HCT116 (cell line): ENCODE results near the gene PWWP2B. TPM values are rescaled to one million over a fixed set of nuclear protein-coding genes. Genes with fewer than 3 reads are reported as not detected.

ENCODE experiments used
- ATAC-seq: fragments of 200-7000 bp; cut with Tn5 transposase; 2 replicates; pipeline ENCODE4 v1.9.1; 2020; ENCODE audit warnings: mild to moderate bottlenecking, moderate library complexity
- BruUV-seq: library from RNA; stranded (reverse); fragments of 400-500 nt; replicated peaks from 2 replicates; lab custom pipeline; 2021; lab: Mats Ljungman, UMichigan
- CTCF ChIA-PET: fragments of 300-600 bp; sonication (Branson Sonifier 250); formaldehyde crosslinking; loops from one replicate; lab custom pipeline; 2021; ENCODE audit warnings: antibody characterized with exemption; lab: Charles Lee
- POLR2A ChIA-PET: fragments of 300-600, 350-600 bp; sonication (Branson Sonifier 250); formaldehyde crosslinking; loops from one replicate; lab custom pipeline; 2021; ENCODE audit warnings: antibody characterized with exemption; lab: Charles Lee
- RAD21 ChIA-PET, 2 experiments: fragments of 300-600 bp; sonication (Branson Sonifier 250); formaldehyde crosslinking; loops; one replicate each; lab custom pipeline; 2023; ENCODE audit warnings: low total read pairs in 2 of 2; ENCODE audit not compliant: uncharacterized antibody in 2 of 2, unreplicated experiment in 2 of 2, low non-redundant PET in 1 of 2; lab: Charles Lee
- DNase-seq: peaks from one replicate; pipeline ENCODE4 v3.0.0-alpha.2; 2010; ENCODE audit warnings: low read depth, low spot score
- H2AFZ ChIP-seq: fragments of 200-600 bp; shearing (Covaris generic), sonication (generic); 2 replicates; pipeline ENCODE4 v1.6.1; 2017; ENCODE audit warnings: low read depth, mixed run types, mixed read lengths, antibody characterized with exemption, low read length; ENCODE audit not compliant: poor library complexity, severe bottlenecking
- H3K27ac ChIP-seq: 2 replicates; pipeline ENCODE4 v1.5.1; 2012; ENCODE audit warnings: low read depth, low read length
- H3K27me3 ChIP-seq: fragments of 200-600 bp; sonication (generic); 2 replicates; pipeline ENCODE4 v1.6.1; 2016; ENCODE audit warnings: mixed run types, low read length, mixed read lengths; ENCODE audit not compliant: insufficient read depth
- H3K36me3 ChIP-seq, 2 experiments: fragments of 200-500 bp in 1 of 2; fragments of 200-600 bp in 1 of 2; sonication (Bioruptor generic) in 1 of 2; sonication (generic) in 1 of 2; 2 replicates each; pipeline versions ENCODE4 v1.5.1 to v1.6.1; 2014 to 2016; ENCODE audit warnings: low read length in 2 of 2, inconsistent platforms in 1 of 2, mixed read lengths in 1 of 2, mixed run types in 1 of 2; ENCODE audit not compliant: insufficient read depth in 2 of 2, control insufficient read depth in 1 of 2
- H3K4me1 ChIP-seq, 2 experiments: fragments of 200-600 bp in 1 of 2; sonication (generic) in 1 of 2; 2 replicates each; pipeline versions ENCODE4 v1.5.1 to v1.6.1; 2012 to 2017; ENCODE audit warnings: low read length in 2 of 2, inconsistent platforms in 1 of 2, mild to moderate bottlenecking in 1 of 2, mixed read lengths in 1 of 2, mixed run types in 1 of 2, moderate library complexity in 1 of 2; ENCODE audit not compliant: insufficient read depth in 2 of 2, control insufficient read depth in 1 of 2
- H3K4me2 ChIP-seq: fragments of 200-600 bp; sonication (generic); 2 replicates; pipeline ENCODE4 v1.6.1; 2017; ENCODE audit warnings: mixed run types, low read length, mixed read lengths
- H3K4me3 ChIP-seq, 2 experiments: fragments of 200-600 bp in 1 of 2; sonication (generic) in 1 of 2; replicated peaks in 1 of 2; 2 replicates each; pipeline ENCODE4 v1.5.1; 2011 to 2016; ENCODE audit warnings: low read length in 2 of 2, control low read depth in 1 of 2, low read depth in 1 of 2, mild to moderate bottlenecking in 1 of 2, mixed read lengths in 1 of 2, mixed run types in 1 of 2
- H3K79me2 ChIP-seq: fragments of 200-600 bp; sonication (generic); 2 replicates; pipeline ENCODE4 v1.6.1; 2017; ENCODE audit warnings: mild to moderate bottlenecking, mixed run types, low read length, moderate library complexity, mixed read lengths; ENCODE audit not compliant: insufficient read depth
- H3K9ac ChIP-seq: fragments of 200-600 bp; sonication (generic); 2 replicates; pipeline ENCODE4 v1.6.1; 2016; ENCODE audit warnings: low read length, mixed read lengths
- H3K9me2 ChIP-seq: fragments of 200-600 bp; sonication (generic), shearing (Covaris generic); 2 replicates; pipeline ENCODE4 v1.6.1; 2017; ENCODE audit warnings: mixed run types, mild to moderate bottlenecking, moderate library complexity; ENCODE audit not compliant: insufficient read depth
- H3K9me3 ChIP-seq, 2 experiments: fragments of 200-500 bp in 1 of 2; fragments of 200-600 bp in 1 of 2; sonication (Bioruptor generic) in 1 of 2; sonication (generic) in 1 of 2; 2 replicates each; pipeline ENCODE4 v1.6.1; 2014 to 2017; ENCODE audit warnings: low read length in 2 of 2, mixed read lengths in 2 of 2, inconsistent platforms in 1 of 2, low read depth in 1 of 2, mild to moderate bottlenecking in 1 of 2, mixed run types in 1 of 2, moderate library complexity in 1 of 2; ENCODE audit not compliant: control insufficient read depth in 1 of 2, insufficient read depth in 1 of 2
- H4K20me1 ChIP-seq: fragments of 200-600 bp; sonication (generic), shearing (Covaris generic); 2 replicates; pipeline ENCODE4 v1.6.1; 2017; ENCODE audit warnings: mixed run types, mild to moderate bottlenecking, moderate library complexity; ENCODE audit not compliant: insufficient read depth
- CBX3 ChIP-seq: IDR thresholded peaks from 2 replicates; pipeline ENCODE4 v1.6.1; 2012; ENCODE audit warnings: low read depth
- CEBPB ChIP-seq: IDR thresholded peaks from 2 replicates; pipeline ENCODE4 v1.6.1; 2012; ENCODE audit warnings: low read depth
- EGR1 ChIP-seq: IDR thresholded peaks from 2 replicates; pipeline ENCODE4 v1.6.1; 2012; ENCODE audit warnings: low read depth
- FOSL1 ChIP-seq: IDR thresholded peaks from 2 replicates; pipeline ENCODE4 v1.6.1; 2012; ENCODE audit warnings: low read depth
- POLR2AphosphoS5 ChIP-seq: IDR thresholded peaks from 2 replicates; pipeline ENCODE4 v1.6.1; 2011; ENCODE audit warnings: mild to moderate bottlenecking, low read depth, low read length, moderate library complexity
- RAD21 ChIP-seq: IDR thresholded peaks from 2 replicates; pipeline ENCODE4 v1.6.1; 2012; ENCODE audit warnings: low read depth, mild to moderate bottlenecking
- SIN3A ChIP-seq: IDR thresholded peaks from 2 replicates; pipeline ENCODE4 v1.6.1; 2012; ENCODE audit warnings: low read depth
- SRF ChIP-seq: IDR thresholded peaks from 2 replicates; pipeline ENCODE4 v1.6.1; 2012; ENCODE audit warnings: low read depth
- YY1 ChIP-seq: IDR thresholded peaks from 2 replicates; pipeline ENCODE4 v1.6.1; 2011; ENCODE audit warnings: low read length, low read depth, moderate library complexity, mild to moderate bottlenecking; ENCODE audit not compliant: insufficient replicate concordance; ENCODE audit errors: extremely low read depth
- ZFX ChIP-seq: fragments of 450-650 bp; IDR thresholded peaks from 2 replicates; pipeline ENCODE4 v1.6.1; 2017
- intact Hi-C: fragments of 100-400 bp; cut with micrococcal nuclease; formaldehyde crosslinking; loops from 2 replicates; pipeline ENCODE4 v1.10.0; 2022
- total RNA-seq: library from RNA; stranded (reverse); gene quantifications from one replicate; pipeline ENCODE4 v1.2.1, GENCODE V29; 2021; ENCODE audit not compliant: unreplicated experiment
- TF ChIP-seq, protein P1 (sequence below), 3 experiments: fragments of 200-600 bp in 1 of 3; sonication (generic) in 1 of 3; IDR thresholded peaks in 2 of 3; conservative IDR thresholded peaks in 1 of 3; 2 replicates each; pipeline ENCODE4 v1.5.1; 2012 to 2017; ENCODE audit warnings: low read depth in 2 of 3, low read length in 2 of 3, antibody characterized with exemption in 1 of 3, borderline replicate concordance in 1 of 3, control low read depth in 1 of 3, mild to moderate bottlenecking in 1 of 3, mixed read lengths in 1 of 3, mixed run types in 1 of 3, moderate library complexity in 1 of 3; ENCODE audit not compliant: insufficient read depth in 1 of 3

The PWWP2B gene
- total RNA-seq, 1 experiment from 2014 or later, result 13.9 TPM

DNA sequence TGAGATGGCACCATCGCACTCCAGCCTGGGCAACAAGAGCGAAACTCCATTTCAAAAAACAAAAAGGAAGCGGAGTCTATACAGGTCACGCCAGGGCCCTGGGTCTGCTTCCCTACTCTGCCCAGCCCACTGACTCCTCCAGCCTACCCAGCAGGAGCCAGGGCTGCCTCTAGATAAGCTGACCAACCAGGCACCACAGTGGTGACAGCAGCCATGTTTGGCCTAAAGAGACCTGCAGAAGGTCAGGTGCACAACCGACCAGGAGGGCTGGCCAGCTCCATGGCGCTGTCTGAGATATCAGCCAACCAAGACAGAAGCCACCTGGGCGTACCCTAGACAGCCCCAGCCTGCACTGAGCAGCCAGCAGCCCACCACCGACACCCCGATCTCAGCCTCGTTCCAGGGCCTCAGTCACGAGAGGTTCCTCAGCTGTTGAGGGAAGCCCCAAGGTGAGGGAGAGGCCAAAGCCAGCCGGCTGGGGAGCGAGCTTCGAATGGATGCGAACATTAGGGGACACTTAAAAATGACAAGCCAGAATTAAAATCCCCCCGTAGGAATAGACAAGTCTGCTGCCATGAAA, 24.4 kb upstream of the PWWP2B start:
- RAD21 ChIA-PET, result no interaction called here
- DNase-seq, result no peak
- peaks cover 3 to 6% of the 10 kb centered on the region in 2 experiments; a peak in 3 of 4 replicates for H3K4me1 ChIP-seq
- BruUV-seq, result no TSS peak
- TF ChIP-seq, protein P1, sequence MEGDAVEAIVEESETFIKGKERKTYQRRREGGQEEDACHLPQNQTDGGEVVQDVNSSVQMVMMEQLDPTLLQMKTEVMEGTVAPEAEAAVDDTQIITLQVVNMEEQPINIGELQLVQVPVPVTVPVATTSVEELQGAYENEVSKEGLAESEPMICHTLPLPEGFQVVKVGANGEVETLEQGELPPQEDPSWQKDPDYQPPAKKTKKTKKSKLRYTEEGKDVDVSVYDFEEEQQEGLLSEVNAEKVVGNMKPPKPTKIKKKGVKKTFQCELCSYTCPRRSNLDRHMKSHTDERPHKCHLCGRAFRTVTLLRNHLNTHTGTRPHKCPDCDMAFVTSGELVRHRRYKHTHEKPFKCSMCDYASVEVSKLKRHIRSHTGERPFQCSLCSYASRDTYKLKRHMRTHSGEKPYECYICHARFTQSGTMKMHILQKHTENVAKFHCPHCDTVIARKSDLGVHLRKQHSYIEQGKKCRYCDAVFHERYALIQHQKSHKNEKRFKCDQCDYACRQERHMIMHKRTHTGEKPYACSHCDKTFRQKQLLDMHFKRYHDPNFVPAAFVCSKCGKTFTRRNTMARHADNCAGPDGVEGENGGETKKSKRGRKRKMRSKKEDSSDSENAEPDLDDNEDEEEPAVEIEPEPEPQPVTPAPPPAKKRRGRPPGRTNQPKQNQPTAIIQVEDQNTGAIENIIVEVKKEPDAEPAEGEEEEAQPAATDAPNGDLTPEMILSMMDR (IDR thresholded peaks at IDR 0.05 in 2 of 3, conservative IDR thresholded peaks at IDR 0.05 in 1 of 3; ENCODE audit: borderline replicate concordance in 1 of 3, insufficient read depth in 1 of 3, low read depth in 2 of 3, low read length in 2 of 3), result no peak
- TF ChIP-seq YY1 (no peak), RAD21 (no peak), ZFX (no peak), CEBPB (no peak), POLR2AphosphoS5 (no peak), SIN3A (no peak), EGR1 (no peak), CBX3 (no peak), SRF (no peak), FOSL1 (no peak)
- TF ChIP-seq, all 23 proteins: peak for 0
- Histone ChIP-seq H3K27me3 (no peaks in the 10 kb centered on the region), H3K4me2 (no peak overlapping the region), H3K9me2 (no peaks in the 10 kb centered on the region), H3K36me3 (no peaks in the 10 kb centered on the region), H3K4me3 (no peak overlapping the region), H2AFZ (no peak overlapping the region), H3K79me2 (no peaks in the 10 kb centered on the region), H4K20me1 (no peaks in the 10 kb centered on the region), H3K9me3 (no peaks in the 10 kb centered on the region), H3K9ac (no peak overlapping the region), H3K27ac (no peak overlapping the region)
- ChIA-PET POLR2A (no interaction called here), CTCF (no interaction called here)
- intact Hi-C loops, result no loop called here
- no peak for ATAC-seq
